OCI-LY3 (cell line): ENCODE results near the gene ARHGAP5.

Experiments used
- H2AFZ ChIP-seq: fragments of 200-600, 300-600 bp; shearing (Covaris generic); 2 replicates; pipeline ENCODE4 v1.6.0; 2014; ENCODE audit warnings: antibody characterized with exemption, low read depth, low read length
- H3K27ac ChIP-seq: fragments of 200-600, 300-600 bp; sonication (generic); 2 replicates; pipeline ENCODE4 v1.5.1; 2014; ENCODE audit warnings: mild to moderate bottlenecking, low read length, moderate library complexity, mixed read lengths
- H3K27me3 ChIP-seq: fragments of 200-600, 300-600 bp; sonication (generic); 2 replicates; pipeline ENCODE4 v1.6.1; 2014; ENCODE audit warnings: low read depth, low read length, mixed read lengths
- H3K36me3 ChIP-seq: fragments of 200-600, 300-600 bp; sonication (generic); replicated peaks from 2 replicates; pipeline ENCODE3; 2014; ENCODE audit warnings: low read depth, low read length, mixed read lengths
- H3K4me1 ChIP-seq: fragments of 300-600, 200-600 bp; sonication (generic); 2 replicates; pipeline ENCODE4 v1.6.1; 2014; ENCODE audit warnings: low read length, mixed read lengths
- H3K4me2 ChIP-seq: fragments of 200-600, 300-600 bp; sonication (generic); 2 replicates; pipeline ENCODE4 v1.6.1; 2014; ENCODE audit warnings: low read length, mixed read lengths
- H3K4me3 ChIP-seq: fragments of 300-600, 200-600 bp; sonication (generic); 2 replicates; pipeline ENCODE4 v1.5.1; 2014; ENCODE audit warnings: antibody characterized with exemption, mild to moderate bottlenecking, low read length, moderate library complexity
- H3K79me2 ChIP-seq: fragments of 300-600, 200-600 bp; shearing (Covaris generic); 2 replicates; pipeline ENCODE4 v1.6.1; 2014; ENCODE audit warnings: mild to moderate bottlenecking, low read length, mixed read lengths
- H3K9ac ChIP-seq: fragments of 300-600, 200-600 bp; shearing (Covaris generic); 2 replicates; pipeline ENCODE4 v1.6.0; 2014; ENCODE audit warnings: mild to moderate bottlenecking, low read length, moderate library complexity
- H3K9me3 ChIP-seq: fragments of 200-600, 300-600 bp; shearing (Covaris generic); 2 replicates; pipeline ENCODE4 v1.6.1; 2014; ENCODE audit warnings: low read length, mixed read lengths; ENCODE audit not compliant: insufficient read depth
- H4K20me1 ChIP-seq: fragments of 200-600, 300-600 bp; sonication (generic); 2 replicates; pipeline ENCODE4 v1.6.1; 2016; ENCODE audit warnings: low read length, mixed read lengths; ENCODE audit not compliant: insufficient read depth
- CTCF ChIP-seq: fragments of 200-600, 300-600 bp; sonication (generic); IDR thresholded peaks from 2 replicates; pipeline ENCODE4 v1.5.1; 2014; ENCODE audit warnings: antibody characterized with exemption, low read length, low read depth
- EZH2phosphoT487 ChIP-seq: fragments of 200-600 bp; shearing (Covaris generic); IDR thresholded peaks from 2 replicates; pipeline ENCODE4 v1.6.1; 2018; ENCODE audit warnings: antibody characterized with exemption, mixed run types, low read depth

The ARHGAP5 gene

GRCh38 chr14:32206552-32206951 lies 129.4 kb downstream of the ARHGAP5 start:
- Histone ChIP-seq H2AFZ (no peak overlapping the region), H4K20me1 (peaks cover 8% of the 10 kb centered on the region; the same call in 1 of the 2 replicates), H3K4me3 (peak overlapping the region; percentile 51), H3K79me2 (no peaks in the 10 kb centered on the region), H3K4me1 (peaks cover 32% of the 10 kb centered on the region), H3K27me3 (peaks cover 48% of the 10 kb centered on the region), H3K27ac (no peak overlapping the region), H3K9me3 (no peaks in the 10 kb centered on the region), H3K9ac (no peak overlapping the region), H3K36me3 (no peaks in the 10 kb centered on the region), H3K4me2 (peak overlapping the region; percentile 77)
- TF ChIP-seq CTCF: no peak
- no peak for TF ChIP-seq EZH2phosphoT487

GRCh38 chr14:32208490-32208889 lies 131.4 kb downstream of the ARHGAP5 start:
- Histone ChIP-seq H3K4me3 (no peak overlapping the region), H3K4me2 (no peak overlapping the region), H3K4me1 (peaks cover 32% of the 10 kb centered on the region), H3K27ac (no peak overlapping the region), H3K9ac (no peak overlapping the region), H2AFZ (no peak overlapping the region), H3K27me3 (peaks cover 48% of the 10 kb centered on the region), H3K36me3 (no peaks in the 10 kb centered on the region), H3K79me2 (no peaks in the 10 kb centered on the region), H3K9me3 (no peaks in the 10 kb centered on the region), H4K20me1 (peaks cover 8% of the 10 kb centered on the region; the same call in 1 of the 2 replicates)
- TF ChIP-seq CTCF (no peak), EZH2phosphoT487 (no peak)
